SK-N-SH (cell line): ENCODE measurements around the gene NCAM2. TPM values are rescaled to one million over a fixed set of nuclear protein-coding genes. Genes with fewer than 3 reads are reported as not detected.

ENCODE experiments used
- CTCF ChIA-PET: fragments of 300-600, 350-600 bp; formaldehyde crosslinking; extraction: SDS; loops from one replicate; lab custom pipeline; 2021; lab: Yijun Ruan, JAX
- POLR2A ChIA-PET: fragments of 350-600 bp; sonication (Branson Sonifier 250); formaldehyde crosslinking; extraction: SDS; loops from one replicate; lab custom pipeline; 2020; ENCODE audit warnings: antibody characterized with exemption, inconsistent platforms; lab: Yijun Ruan, JAX
- DNase-seq: peaks from one replicate; pipeline ENCODE4 v3.0.0; 2012
- H2AFZ ChIP-seq: fragments of 200-600 bp; sonication (generic); 2 replicates; pipeline ENCODE4 v1.8.1; 2016; ENCODE audit warnings: antibody characterized with exemption, mild to moderate bottlenecking, low read depth
- H3F3A ChIP-seq: fragments of 200-600 bp; sonication (generic); replicated peaks from 2 replicates; pipeline ENCODE3; 2016; ENCODE audit warnings: antibody characterized with exemption, mild to moderate bottlenecking; ENCODE audit not compliant: insufficient read depth
- H3K27ac ChIP-seq, 2 experiments: fragments of 200-500 bp in 1 of 2; fragments of 200-600 bp in 1 of 2; sonication (Bioruptor generic) in 1 of 2; sonication (generic), shearing (Covaris generic) in 1 of 2; 2 replicates each; pipeline versions ENCODE4 v1.5.1 to v1.6.1; 2014 to 2016; ENCODE audit warnings: low read depth in 2 of 2, inconsistent platforms in 1 of 2, low read length in 1 of 2, mild to moderate bottlenecking in 1 of 2, mixed read lengths in 1 of 2
- H3K27me3 ChIP-seq: fragments of 200-600 bp; sonication (generic), shearing (Covaris generic); 2 replicates; pipeline ENCODE4 v1.6.1; 2016; ENCODE audit warnings: mixed run types; ENCODE audit not compliant: insufficient read depth
- H3K36me3 ChIP-seq, 2 experiments: fragments of 200-500 bp in 1 of 2; fragments of 200-600 bp in 1 of 2; sonication (Bioruptor generic) in 1 of 2; sonication (generic) in 1 of 2; replicated peaks in 1 of 2; 2 replicates each; pipeline versions ENCODE3 to v1.5.1; 2014 to 2016; ENCODE audit warnings: low read length in 1 of 2, mild to moderate bottlenecking in 1 of 2; ENCODE audit not compliant: insufficient read depth in 2 of 2, control insufficient read depth in 1 of 2
- H3K4me1 ChIP-seq, 2 experiments: fragments of 200-500 bp in 1 of 2; fragments of 200-600 bp in 1 of 2; sonication (Bioruptor generic) in 1 of 2; sonication (generic), shearing (Covaris generic) in 1 of 2; 2 replicates each; pipeline versions ENCODE4 v1.5.1 to v1.6.1; 2014 to 2016; ENCODE audit warnings: low read depth in 1 of 2, low read length in 1 of 2, mixed run types in 1 of 2; ENCODE audit not compliant: insufficient read depth in 2 of 2, control insufficient read depth in 1 of 2
- H3K4me2 ChIP-seq: fragments of 200-600 bp; sonication (generic), shearing (Covaris generic); 2 replicates; pipeline ENCODE4 v1.6.1; 2017; ENCODE audit warnings: mixed run types
- H3K4me3 ChIP-seq, 2 experiments: fragments of 200-500 bp in 1 of 2; fragments of 200-600 bp in 1 of 2; sonication (Bioruptor generic) in 1 of 2; sonication (generic), shearing (Covaris generic) in 1 of 2; 2 replicates each; pipeline versions ENCODE4 v1.5.1 to v1.8.1; 2014 to 2016; ENCODE audit warnings: low read depth in 2 of 2, inconsistent platforms in 1 of 2, low read length in 1 of 2, mild to moderate bottlenecking in 1 of 2, mixed read lengths in 1 of 2, moderate library complexity in 1 of 2
- H3K79me2 ChIP-seq: fragments of 200-600 bp; sonication (generic); 2 replicates; pipeline ENCODE4 v1.8.1; 2017; ENCODE audit warnings: mild to moderate bottlenecking; ENCODE audit not compliant: insufficient read depth
- H3K9ac ChIP-seq: fragments of 200-600 bp; sonication (generic); 2 replicates; pipeline ENCODE4 v1.6.1; 2017; ENCODE audit warnings: mixed run types
- H3K9me2 ChIP-seq: fragments of 200-600 bp; sonication (generic); 2 replicates; pipeline ENCODE4 v1.6.1; 2017; ENCODE audit warnings: mixed run types
- H3K9me3 ChIP-seq: fragments of 200-600 bp; sonication (generic); 2 replicates; pipeline ENCODE4 v1.6.1; 2017; ENCODE audit warnings: mixed run types, mild to moderate bottlenecking, moderate library complexity
- H4K20me1 ChIP-seq: fragments of 200-600 bp; sonication (generic); 2 replicates; pipeline ENCODE4 v1.6.1; 2017; ENCODE audit warnings: mild to moderate bottlenecking, mixed run types; ENCODE audit not compliant: insufficient read depth
- CHD2 ChIP-seq: fragments of 150-350 bp; IDR thresholded peaks from 2 replicates; pipeline ENCODE4 v1.6.1; 2018; ENCODE audit warnings: low read length; ENCODE audit not compliant: partially characterized antibody
- EP300 ChIP-seq, 2 experiments: IDR thresholded peaks; 2 replicates each; pipeline versions ENCODE4 v1.4.0 to v1.6.1; 2012; ENCODE audit warnings: borderline replicate concordance in 1 of 2, low read depth in 1 of 2, low read length in 1 of 2
- FOSL2 ChIP-seq: IDR thresholded peaks from 2 replicates; pipeline ENCODE4 v1.4.0; 2012; ENCODE audit warnings: low read depth, mild to moderate bottlenecking, moderate library complexity, borderline replicate concordance
- FOXM1 ChIP-seq: IDR thresholded peaks from 2 replicates; pipeline ENCODE4 v1.4.0; 2012; ENCODE audit warnings: low read depth, mild to moderate bottlenecking
- GABPA ChIP-seq: IDR thresholded peaks from 2 replicates; pipeline ENCODE4 v1.4.0; 2012; ENCODE audit warnings: low read depth, mild to moderate bottlenecking
- GATA2 ChIP-seq: sonication (generic); formaldehyde crosslinking; IDR thresholded peaks from 2 replicates; pipeline ENCODE4 v1.5.0; 2020; ENCODE audit warnings: mild to moderate bottlenecking, missing genetic modification reagents
- MEF2A ChIP-seq: IDR thresholded peaks from 2 replicates; pipeline ENCODE4 v1.4.0; 2012; ENCODE audit warnings: low read depth, borderline replicate concordance
- MXI1 ChIP-seq: IDR thresholded peaks from 2 replicates; pipeline ENCODE4 v1.6.1; 2012; ENCODE audit warnings: mild to moderate bottlenecking, low read depth, low read length, improper control_type of control experiment
- POLR2AphosphoS5 ChIP-seq: IDR thresholded peaks from 2 replicates; pipeline ENCODE4 v1.6.1; 2012; ENCODE audit warnings: low read depth, low read length
- RAD21 ChIP-seq: IDR thresholded peaks from 2 replicates; pipeline ENCODE4 v1.6.1; 2012; ENCODE audit warnings: mild to moderate bottlenecking, low read length
- RCOR1 ChIP-seq: fragments of 150-350 bp; IDR thresholded peaks from 2 replicates; pipeline ENCODE4 v1.6.1; 2017; ENCODE audit warnings: antibody characterized with exemption, low read length
- RFX5 ChIP-seq: IDR thresholded peaks from 2 replicates; pipeline ENCODE4 v1.6.1; 2012; ENCODE audit warnings: mild to moderate bottlenecking, improper control_type of control experiment, low read length
- RXRA ChIP-seq: IDR thresholded peaks from 2 replicates; pipeline ENCODE4 v1.4.0; 2012; ENCODE audit warnings: low read depth, mild to moderate bottlenecking, borderline replicate concordance
- SMC3 ChIP-seq: IDR thresholded peaks from 2 replicates; pipeline ENCODE4 v1.6.1; 2012; ENCODE audit warnings: low read depth, low read length, improper control_type of control experiment
- TAF1 ChIP-seq: IDR thresholded peaks from 2 replicates; pipeline ENCODE4 v1.6.1; 2012; ENCODE audit warnings: low read depth, mild to moderate bottlenecking, low read length, moderate library complexity, borderline replicate concordance
- TEAD4 ChIP-seq: IDR thresholded peaks from 2 replicates; pipeline ENCODE4 v1.4.0; 2012; ENCODE audit warnings: mild to moderate bottlenecking, borderline replicate concordance; ENCODE audit not compliant: insufficient read depth
- WGBS: methylation state at CpG from one replicate; pipeline ENCODE4 v1.1.6; 2017; ENCODE audit warnings: low lambda C conversion rate; 5-methylcytosine and 5-hydroxymethylcytosine counted together
- polyA plus RNA-seq, 3 experiments: library from polyadenylated mRNA; depleted of rRNA; stranded (reverse); fragments of >200 nt; gene quantifications; 2 replicates each; pipeline ENCODE4 v1.2.3, GENCODE V29; 2012
- TF ChIP-seq, protein P1 (sequence below): IDR thresholded peaks from 2 replicates; pipeline ENCODE4; 2012
- TF ChIP-seq, protein P2 (sequence below): IDR thresholded peaks from 2 replicates; pipeline ENCODE4 v1.4.0; 2012; ENCODE audit warnings: low read depth
- TF ChIP-seq, protein P3 (sequence below): fragments of 200-600 bp; sonication (generic); IDR thresholded peaks from 2 replicates; pipeline ENCODE4 v1.6.1; 2017; ENCODE audit warnings: antibody characterized with exemption, mild to moderate bottlenecking, moderate library complexity
- TF ChIP-seq, protein P4 (sequence below): fragments of 150-350 bp; IDR thresholded peaks from 2 replicates; pipeline ENCODE4 v1.6.1; 2016; ENCODE audit warnings: mild to moderate bottlenecking, low read depth, low read length

Gene NCAM2
- polyA plus RNA-seq, 1 of the 3 experiments (the other 2 are of a cell fraction) = 2.1 TPM

DNA sequence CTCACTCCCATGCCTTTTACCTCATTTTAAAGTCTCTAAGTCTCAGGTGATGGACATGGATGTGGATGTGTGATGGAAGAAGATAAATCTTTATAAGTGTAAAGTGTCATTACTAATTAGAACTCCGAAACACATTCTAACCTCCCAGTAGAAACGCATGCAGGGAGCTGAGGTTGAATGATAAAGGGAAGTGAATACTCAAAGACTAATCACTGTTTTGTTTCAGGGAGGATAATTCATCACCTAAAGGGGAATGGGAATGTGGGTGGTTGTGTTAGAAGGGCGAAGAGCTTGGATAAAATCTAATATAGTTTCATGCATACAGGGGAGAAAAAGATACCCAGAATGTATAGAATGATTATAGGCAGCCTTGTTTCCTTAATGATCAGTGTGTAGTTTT lies 12.5 kb downstream of the NCAM2 start:
- Histone ChIP-seq H3K4me3 (no peak overlapping the region), H3K79me2 (no peaks in the 10 kb centered on the region), H3F3A (no peaks in the 10 kb centered on the region), H3K9ac (no peak overlapping the region), H3K27me3 (no peaks in the 10 kb centered on the region), H3K36me3 (no peaks in the 10 kb centered on the region), H2AFZ (no peak overlapping the region), H3K4me1 (no peaks in the 10 kb centered on the region; a peak in 1 of 4 replicates), H3K9me3 (no peaks in the 10 kb centered on the region), H3K9me2 (no peaks in the 10 kb centered on the region), H3K4me2 (no peak overlapping the region), H4K20me1 (no peaks in the 10 kb centered on the region), H3K27ac (no peak overlapping the region)
- CTCF ChIA-PET = interaction anchor here (1.1 to 1.9 kb wide), 2 partner anchors 10 to 221 kb away, joined by 3 to 4 read pairs; no protein-coding TSS in a partner anchor
- DNase-seq = no peak
- TF ChIP-seq, protein P1, sequence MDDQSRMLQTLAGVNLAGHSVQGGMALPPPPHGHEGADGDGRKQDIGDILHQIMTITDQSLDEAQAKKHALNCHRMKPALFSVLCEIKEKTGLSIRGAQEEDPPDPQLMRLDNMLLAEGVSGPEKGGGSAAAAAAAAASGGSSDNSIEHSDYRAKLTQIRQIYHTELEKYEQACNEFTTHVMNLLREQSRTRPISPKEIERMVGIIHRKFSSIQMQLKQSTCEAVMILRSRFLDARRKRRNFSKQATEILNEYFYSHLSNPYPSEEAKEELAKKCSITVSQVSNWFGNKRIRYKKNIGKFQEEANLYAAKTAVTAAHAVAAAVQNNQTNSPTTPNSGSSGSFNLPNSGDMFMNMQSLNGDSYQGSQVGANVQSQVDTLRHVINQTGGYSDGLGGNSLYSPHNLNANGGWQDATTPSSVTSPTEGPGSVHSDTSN = no peak
- TF ChIP-seq FOSL2 = no peak
- no peak for TF ChIP-seq MXI1
- TF ChIP-seq TEAD4 = no peak
- TF ChIP-seq POLR2AphosphoS5 = no peak
- no peak for TF ChIP-seq TAF1
- TF ChIP-seq MEF2A = no peak
- TF ChIP-seq CHD2 = no peak
- TF ChIP-seq EP300 (IDR thresholded peaks at IDR 0.05; ENCODE audit: borderline replicate concordance in 1 of 2, low read depth in 1 of 2, low read length in 1 of 2) = no peak
- TF ChIP-seq, protein P2, sequence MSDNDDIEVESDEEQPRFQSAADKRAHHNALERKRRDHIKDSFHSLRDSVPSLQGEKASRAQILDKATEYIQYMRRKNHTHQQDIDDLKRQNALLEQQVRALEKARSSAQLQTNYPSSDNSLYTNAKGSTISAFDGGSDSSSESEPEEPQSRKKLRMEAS = no peak
- TF ChIP-seq, protein P3, sequence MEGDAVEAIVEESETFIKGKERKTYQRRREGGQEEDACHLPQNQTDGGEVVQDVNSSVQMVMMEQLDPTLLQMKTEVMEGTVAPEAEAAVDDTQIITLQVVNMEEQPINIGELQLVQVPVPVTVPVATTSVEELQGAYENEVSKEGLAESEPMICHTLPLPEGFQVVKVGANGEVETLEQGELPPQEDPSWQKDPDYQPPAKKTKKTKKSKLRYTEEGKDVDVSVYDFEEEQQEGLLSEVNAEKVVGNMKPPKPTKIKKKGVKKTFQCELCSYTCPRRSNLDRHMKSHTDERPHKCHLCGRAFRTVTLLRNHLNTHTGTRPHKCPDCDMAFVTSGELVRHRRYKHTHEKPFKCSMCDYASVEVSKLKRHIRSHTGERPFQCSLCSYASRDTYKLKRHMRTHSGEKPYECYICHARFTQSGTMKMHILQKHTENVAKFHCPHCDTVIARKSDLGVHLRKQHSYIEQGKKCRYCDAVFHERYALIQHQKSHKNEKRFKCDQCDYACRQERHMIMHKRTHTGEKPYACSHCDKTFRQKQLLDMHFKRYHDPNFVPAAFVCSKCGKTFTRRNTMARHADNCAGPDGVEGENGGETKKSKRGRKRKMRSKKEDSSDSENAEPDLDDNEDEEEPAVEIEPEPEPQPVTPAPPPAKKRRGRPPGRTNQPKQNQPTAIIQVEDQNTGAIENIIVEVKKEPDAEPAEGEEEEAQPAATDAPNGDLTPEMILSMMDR = no peak
- no peak for TF ChIP-seq FOXM1
- no peak for TF ChIP-seq RAD21
- TF ChIP-seq RFX5 = no peak
- no peak for TF ChIP-seq RXRA
- POLR2A ChIA-PET = no interaction called here
- WGBS = 71% methylated on average over 3 of the region's 3 CpGs

DNA sequence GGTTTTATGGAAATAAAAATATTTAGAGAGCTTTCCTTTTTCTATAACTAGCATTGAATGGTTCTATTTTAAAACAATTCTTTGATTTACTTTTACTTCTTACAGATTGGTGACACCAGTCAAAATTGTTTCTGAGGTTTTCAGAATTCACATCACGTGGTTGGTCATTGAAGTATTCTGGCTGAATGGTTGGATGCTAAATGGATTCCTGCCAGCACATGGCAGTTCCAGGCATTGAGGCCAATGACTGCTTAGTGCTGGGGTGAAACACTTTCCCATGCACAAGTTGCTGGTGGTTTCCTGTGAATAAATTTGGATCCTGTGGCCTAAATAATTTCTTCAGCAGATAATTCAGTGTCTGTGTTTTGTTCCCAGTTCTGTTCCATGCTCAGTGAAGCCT lies 20.6 kb downstream of the NCAM2 start:
- H3K36me3 ChIP-seq = no peaks in the 10 kb centered on the region
- no peak overlapping the region for H2AFZ ChIP-seq
- H3K9me3 ChIP-seq = no peaks in the 10 kb centered on the region
- 47% methylated on average over 1 of the region's 1 CpG for WGBS
- H3K4me3 ChIP-seq = no peak overlapping the region
- no peaks in the 10 kb centered on the region for H3K79me2 ChIP-seq
- H3K9me2 ChIP-seq = no peaks in the 10 kb centered on the region
- ChIA-PET POLR2A (no interaction called here), CTCF (interaction anchor here (1.2 to 3.9 kb wide), 2 partner anchors 15 to 27 kb away, joined by 3 to 17 read pairs; no protein-coding TSS in a partner anchor)
- peaks cover 0 to 2% of the 10 kb centered on the region in 2 experiments; a peak in 2 of 4 replicates for H3K4me1 ChIP-seq
- H3K9ac ChIP-seq = no peak overlapping the region
- no peaks in the 10 kb centered on the region for H3K27me3 ChIP-seq
- H4K20me1 ChIP-seq = no peaks in the 10 kb centered on the region
- TF ChIP-seq RXRA (no peak), CHD2 (no peak), EP300 (IDR thresholded peaks at IDR 0.05; ENCODE audit: borderline replicate concordance in 1 of 2, low read depth in 1 of 2, low read length in 1 of 2) (no peak), FOXM1 (no peak), GABPA (no peak), MEF2A (no peak), GATA2 (CRISPR knock-in tag) (no peak), SMC3 (no peak), RAD21 (no peak), RCOR1 (no peak), MXI1 (no peak)
- TF ChIP-seq, protein P4, sequence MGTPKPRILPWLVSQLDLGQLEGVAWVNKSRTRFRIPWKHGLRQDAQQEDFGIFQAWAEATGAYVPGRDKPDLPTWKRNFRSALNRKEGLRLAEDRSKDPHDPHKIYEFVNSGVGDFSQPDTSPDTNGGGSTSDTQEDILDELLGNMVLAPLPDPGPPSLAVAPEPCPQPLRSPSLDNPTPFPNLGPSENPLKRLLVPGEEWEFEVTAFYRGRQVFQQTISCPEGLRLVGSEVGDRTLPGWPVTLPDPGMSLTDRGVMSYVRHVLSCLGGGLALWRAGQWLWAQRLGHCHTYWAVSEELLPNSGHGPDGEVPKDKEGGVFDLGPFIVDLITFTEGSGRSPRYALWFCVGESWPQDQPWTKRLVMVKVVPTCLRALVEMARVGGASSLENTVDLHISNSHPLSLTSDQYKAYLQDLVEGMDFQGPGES = no peak
- no peak for DNase-seq
- H3K27ac ChIP-seq = no peak overlapping the region
- H3F3A ChIP-seq = no peaks in the 10 kb centered on the region
- H3K4me2 ChIP-seq = no peak overlapping the region
